Measurements from ENCODE around the gene GPRIN2.

GPRIN2 gene

DNA sequence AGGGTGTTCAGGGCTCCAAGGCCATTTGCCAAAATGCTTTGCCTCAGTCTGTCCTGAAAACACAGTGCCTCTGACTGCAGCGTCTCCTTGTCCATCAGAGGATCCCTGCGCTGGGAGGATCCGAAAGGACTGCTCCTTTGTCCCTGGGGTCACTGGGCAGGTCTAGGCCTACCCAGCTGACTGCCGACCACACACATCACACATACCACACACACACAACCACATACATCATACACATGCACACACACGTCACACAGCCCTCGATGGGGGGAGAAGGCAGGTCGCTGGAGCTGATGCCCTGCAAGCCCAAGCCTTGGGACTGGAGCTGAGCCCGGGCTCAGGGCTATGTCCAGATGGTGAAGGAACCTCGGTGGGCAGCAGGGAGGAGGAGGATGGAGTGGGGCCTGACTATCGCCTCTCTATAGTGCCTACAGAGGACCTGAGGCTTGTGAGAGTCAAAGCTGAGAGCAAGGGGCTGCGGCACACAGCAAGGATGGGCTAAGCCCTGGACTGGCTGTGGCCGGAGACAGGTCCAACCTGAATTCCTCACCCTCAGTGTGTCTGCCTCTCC is 29.1 kb downstream of the GPRIN2 start:
- no peak for DNase-seq (ENCODE audit: low read depth)
- no peak for TF ChIP-seq CTCF (conservative IDR thresholded peaks at IDR 0.05; ENCODE audit: control insufficient read depth, insufficient read depth, low read depth, low read length)
- H3K4me3 ChIP-seq (ENCODE audit: control insufficient read depth, low read depth, low read length): no peak overlapping the region

- no peak for DNase-seq (ENCODE audit: low read depth)
- no peak overlapping the region for H3K4me3 ChIP-seq (ENCODE audit: control insufficient read depth, low read depth, low read length)
- TF ChIP-seq CTCF (conservative IDR thresholded peaks at IDR 0.05; ENCODE audit: control insufficient read depth, insufficient read depth, low read depth, low read length): no peak
Measured at GRCh38 chr10:46526682-46527038, 29.8 kb downstream of the GPRIN2 start.

DNA sequence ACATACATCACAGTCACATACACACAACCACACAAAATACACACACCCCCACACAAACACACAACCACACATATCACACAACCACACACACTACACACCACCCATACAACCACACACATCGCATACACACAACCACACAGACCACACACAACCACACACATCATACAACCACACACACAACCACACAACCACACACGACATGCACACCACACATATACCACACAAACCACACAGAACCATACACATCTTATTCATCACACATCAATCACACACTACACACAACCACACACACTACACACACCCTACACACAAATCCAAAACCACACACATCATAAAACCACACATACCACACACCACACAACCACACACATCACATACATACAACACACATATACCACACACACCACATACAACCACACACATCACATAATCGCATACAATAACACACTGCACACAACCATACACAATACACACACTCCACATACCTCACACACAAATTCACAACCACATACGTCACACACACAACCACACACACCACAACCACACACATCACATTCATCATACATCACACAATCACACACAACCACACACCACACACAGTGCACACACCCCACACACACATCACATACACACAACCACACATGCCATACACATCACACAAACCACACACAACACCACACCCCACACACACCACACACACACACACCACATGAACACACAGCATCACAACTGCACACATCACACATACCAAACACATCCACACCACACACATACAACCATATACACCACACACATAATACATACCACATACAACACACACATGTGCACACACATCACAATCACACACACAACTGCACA is 30.4 kb downstream of the GPRIN2 start:
- peak; percentile 27 for DNase-seq (ENCODE audit: low read depth)
- no peak overlapping the region for H3K4me3 ChIP-seq (ENCODE audit: control insufficient read depth, low read depth, low read length)
- no peak for TF ChIP-seq CTCF (conservative IDR thresholded peaks at IDR 0.05; ENCODE audit: control insufficient read depth, insufficient read depth, low read depth, low read length)

DNA sequence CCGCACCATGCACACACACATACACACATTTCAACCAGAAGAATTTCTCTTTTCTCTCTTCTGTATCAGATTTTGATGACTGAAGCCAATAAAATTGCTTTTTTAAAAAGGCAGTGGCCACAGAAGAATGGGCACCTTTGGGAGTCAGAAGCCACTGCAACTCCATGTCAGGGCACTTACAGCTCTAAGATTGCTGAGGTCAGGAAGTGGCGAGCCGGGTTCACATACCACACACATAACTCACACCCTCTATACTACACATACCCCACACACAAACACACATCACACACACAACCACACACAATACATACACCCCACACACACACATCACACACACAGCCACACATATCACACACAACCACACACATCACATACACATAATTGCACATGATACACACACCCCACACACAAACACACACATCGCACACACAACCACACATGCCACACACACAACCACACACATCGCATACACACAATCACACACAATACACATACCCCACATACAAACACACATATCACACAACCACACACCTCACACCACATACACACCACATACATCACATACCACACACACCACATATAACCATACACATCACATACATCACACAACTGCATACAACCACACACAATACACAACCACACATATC is 31.2 kb downstream of the GPRIN2 start:
- TF ChIP-seq CTCF (conservative IDR thresholded peaks at IDR 0.05; ENCODE audit: control insufficient read depth, insufficient read depth, low read depth, low read length): no peak
- no peak overlapping the region for H3K4me3 ChIP-seq (ENCODE audit: control insufficient read depth, low read depth, low read length)
- peak; percentile 82 for DNase-seq (ENCODE audit: low read depth)

- DNase-seq (ENCODE audit: low read depth): peak; percentile 82
- TF ChIP-seq CTCF (conservative IDR thresholded peaks at IDR 0.05; ENCODE audit: control insufficient read depth, insufficient read depth, low read depth, low read length): no peak
- no peak overlapping the region for H3K4me3 ChIP-seq (ENCODE audit: control insufficient read depth, low read depth, low read length)
Measured at GRCh38 chr10:46524472-46525176, 31.8 kb downstream of the GPRIN2 start.

- no peak for TF ChIP-seq CTCF (conservative IDR thresholded peaks at IDR 0.05; ENCODE audit: control insufficient read depth, insufficient read depth, low read depth, low read length)
- H3K4me3 ChIP-seq (ENCODE audit: control insufficient read depth, low read depth, low read length): no peak overlapping the region
- DNase-seq (ENCODE audit: low read depth): peak; percentile 94
Measured at GRCh38 chr10:46523962-46524471, 32.4 kb downstream of the GPRIN2 start.
